ENCODE results near the gene CFI.

Gene CFI

DNA sequence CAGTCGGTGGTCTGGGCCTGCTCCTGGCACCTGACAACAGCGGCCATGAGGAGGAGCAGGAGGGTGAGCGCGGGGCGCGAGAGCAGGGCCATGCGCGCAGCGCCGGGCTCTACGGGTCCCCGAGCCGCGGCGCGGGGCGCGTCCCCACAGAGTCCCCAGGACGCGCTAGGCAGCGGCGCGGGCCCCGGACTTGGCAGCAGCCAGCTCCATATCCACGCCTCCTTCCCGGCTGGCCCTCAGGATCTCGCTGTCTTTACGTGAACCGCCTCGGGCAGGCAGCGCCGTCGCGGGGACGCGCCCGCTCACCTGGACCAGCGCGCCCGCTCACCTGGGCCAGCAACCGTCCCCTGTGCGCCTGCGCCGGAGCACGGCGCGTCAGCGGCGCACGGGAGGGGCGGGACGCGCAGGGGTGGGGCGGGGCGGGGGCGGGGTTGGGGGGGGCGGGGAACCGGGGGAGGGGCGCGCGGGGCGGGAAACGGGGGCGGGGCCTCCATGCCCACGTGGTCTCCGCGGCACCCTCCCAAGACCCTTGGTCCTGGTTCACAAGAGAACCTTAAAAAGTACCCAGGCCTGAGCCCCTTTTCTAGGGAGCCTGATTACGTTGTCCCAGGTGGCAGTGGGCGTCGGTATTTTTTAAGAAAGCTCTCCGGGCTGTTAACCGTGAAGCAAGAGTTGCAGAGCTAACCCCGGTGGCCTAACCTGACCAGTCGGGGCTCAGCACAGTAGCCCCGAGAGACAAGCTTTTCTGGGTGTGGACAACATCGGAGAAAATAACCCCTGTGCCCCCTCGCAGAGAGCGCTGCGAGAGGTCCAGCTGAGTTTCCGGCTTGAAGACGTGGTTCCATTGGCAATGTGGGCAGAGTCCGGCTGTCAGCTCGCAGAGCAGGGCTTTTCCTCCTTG lies 71.8 kb downstream of the CFI start, which contains the start of gene PLA2G12A:
Gene PLA2G12A (minus strand): TSS at position 353 of the 901 bp plus-strand sequence. CDS start 261 bp downstream, at position 92.
- DNase-seq, result peak; percentile 77

DNA sequence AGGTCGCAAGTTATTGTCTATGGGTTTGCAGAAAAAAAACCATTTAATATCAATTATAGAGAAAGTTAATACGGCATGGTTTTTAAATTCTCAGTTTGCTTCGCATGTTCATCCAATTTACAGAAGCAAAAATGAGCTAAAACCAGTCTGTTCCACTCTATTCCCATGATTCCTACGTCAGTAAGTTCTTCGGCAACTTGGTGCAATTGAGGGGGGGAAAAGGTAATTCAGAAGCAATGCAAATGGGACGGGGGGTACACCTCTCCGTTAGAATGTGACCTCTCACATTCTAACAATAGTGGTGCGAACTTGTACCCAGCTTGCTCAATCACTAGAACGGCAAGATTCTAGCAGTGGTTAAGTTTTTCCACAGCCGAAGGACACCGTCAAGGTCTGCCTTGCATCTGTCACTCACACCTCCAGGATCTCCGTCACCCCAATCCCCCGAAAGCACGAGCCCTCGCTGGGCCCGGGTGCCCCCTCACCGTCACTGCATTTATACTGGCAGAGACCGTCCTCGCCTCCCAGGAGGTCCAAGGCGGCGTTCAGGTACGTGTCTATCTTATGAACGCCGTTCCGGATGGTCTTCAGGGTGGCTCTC lies 72.6 kb downstream of the CFI start:
- DNase-seq, result no peak

DNA sequence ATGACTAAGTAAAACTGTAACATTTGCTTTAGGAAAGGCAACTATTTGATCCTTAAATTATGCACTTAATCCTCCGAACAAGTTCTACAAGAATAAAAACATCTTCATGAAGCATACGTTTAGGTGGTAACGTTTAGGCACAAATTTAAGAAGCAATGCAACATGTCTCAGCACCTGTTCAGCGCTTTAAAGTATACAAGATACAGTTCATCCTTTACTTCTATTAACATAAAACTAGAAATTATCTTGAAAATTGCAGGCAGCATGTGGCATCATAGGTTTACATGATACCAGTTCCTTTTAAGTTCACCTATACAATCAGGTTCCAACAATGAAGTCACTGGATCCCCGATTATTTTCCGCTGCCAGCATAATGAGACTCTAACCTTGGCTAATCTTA lies 73.4 kb downstream of the CFI start:
- DNase-seq, result no peak

DNA sequence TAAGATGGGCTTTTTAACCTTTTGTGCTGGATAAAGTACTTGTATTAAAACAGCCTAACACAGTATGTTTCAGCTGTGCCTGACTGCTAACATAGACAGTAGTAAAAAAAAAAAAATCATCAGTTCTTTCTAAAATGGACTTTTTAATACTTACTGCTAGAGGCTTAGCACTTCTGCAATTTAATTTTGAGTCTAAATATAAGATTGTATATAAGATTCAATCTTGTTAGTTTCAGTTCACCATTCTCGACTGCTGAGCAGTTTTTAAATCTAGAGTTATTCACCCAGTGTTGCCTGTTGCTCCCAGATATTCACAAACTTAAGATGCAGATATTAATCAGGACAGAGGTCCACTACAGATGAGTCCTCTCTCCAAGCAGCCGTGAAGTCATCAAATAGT lies 78.7 kb downstream of the CFI start:
- DNase-seq, result no peak

DNA sequence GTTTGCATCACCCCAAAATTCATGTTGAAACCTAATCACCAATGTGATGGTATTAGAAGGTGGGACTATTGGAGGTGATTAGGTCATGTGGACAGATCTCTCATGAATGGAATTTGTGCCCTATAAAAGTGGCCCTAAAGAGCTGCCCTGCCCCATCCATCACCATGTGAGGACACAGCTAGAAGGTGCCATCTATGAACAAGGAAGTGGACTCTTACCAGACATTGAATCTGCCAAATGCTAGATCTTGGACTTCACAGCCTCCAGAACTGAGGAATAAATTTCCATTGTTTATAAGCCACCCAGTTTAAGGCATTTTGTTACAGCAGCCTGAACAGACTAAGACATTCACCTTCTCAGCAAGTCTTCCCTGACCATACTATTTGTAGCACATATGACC lies 79.4 kb downstream of the CFI start:
- no peak for DNase-seq

DNA sequence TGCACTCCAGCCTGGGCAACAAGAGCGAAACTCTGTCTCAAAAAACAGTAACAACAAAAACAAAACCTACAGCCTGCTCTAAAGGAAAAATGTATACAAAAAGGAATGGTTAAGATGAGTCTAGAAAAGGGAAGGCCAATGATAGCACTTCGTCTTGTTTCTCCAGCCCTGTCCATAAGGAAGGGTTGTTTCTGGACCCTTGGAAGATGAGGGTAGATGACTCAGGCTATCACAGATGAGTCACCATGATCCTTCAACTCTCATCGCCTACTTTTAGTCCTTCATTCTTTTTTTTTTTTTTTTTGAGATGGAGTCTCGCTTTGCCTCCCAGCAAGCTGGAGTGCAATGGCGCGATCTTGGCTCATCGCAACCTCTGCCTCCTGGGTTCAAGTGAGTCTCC lies 80.8 kb downstream of the CFI start:
- no peak for DNase-seq

DNA sequence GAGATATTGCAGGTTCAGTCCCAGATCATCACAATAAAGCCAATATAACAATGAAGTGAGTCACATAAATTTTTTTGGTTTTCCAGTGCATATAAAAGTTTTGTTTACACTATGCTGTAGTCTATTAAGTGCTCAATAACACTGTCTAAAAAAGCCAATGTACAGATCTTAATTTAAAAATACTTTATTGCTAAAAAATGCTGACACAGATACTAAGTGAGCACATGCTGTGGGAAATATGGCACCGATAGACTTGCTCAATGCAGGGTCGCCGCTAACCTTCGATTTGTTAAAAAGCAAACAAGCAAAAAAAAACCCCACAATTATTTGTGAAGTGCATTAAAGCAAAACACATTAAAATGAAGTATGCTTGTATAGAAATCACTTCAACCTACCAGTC lies 82.2 kb downstream of the CFI start:
- no peak for DNase-seq

DNA sequence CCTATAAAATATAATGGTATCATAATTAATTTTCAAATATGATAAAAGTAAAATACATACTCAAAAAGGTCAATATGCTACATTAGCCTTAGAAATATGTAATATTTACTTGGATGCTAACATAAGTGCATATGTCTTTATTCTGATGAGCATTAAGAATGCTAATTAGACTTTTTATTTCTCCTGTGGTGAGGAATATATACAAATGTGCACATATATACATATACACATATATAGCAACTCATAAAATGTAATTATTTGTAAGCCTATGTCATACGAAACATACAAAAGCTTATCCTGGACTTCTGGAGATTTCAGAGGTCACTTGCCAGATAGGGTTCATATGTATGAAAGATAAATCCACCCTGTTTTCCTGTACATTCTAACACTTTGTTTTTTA lies 83.0 kb downstream of the CFI start:
- no peak for DNase-seq

DNA sequence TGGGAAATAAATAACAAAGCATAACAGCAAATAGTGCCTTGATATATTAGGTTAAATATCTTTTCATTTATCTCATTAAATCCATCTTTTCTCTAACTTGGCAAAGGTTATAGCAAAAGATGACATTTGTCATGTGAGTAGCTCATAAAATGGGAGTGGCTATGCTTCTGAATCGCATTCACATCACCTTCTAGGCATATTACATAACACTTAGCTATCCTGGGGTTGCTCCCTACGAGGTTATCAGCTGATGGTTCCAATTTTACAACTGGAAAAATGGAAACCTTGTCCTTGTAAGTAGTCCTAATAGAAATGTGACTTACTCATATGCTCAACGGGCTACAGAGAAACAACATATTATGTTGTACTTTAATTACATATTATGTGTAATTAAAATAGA lies 88.3 kb downstream of the CFI start:
- DNase-seq, result no peak

DNA sequence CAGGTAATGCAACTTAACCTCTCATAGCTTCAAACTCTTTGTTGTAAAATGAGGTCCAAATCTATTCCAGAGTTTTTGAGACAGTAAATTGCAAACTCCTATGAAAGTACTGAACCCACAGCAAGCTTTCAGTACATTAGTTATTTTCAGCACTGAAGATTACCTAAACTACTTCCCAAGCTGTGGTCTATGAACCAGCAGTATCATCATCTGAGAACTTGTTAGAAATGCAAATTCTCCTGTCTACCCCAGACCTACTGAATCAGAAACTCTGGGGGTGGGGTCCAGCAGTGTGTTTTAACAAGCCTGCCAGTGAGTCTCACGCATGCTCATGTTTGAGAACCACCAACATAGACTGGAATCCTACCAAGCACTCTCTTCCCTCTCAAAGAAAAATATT lies 92.8 kb downstream of the CFI start:
- DNase-seq, result no peak

DNA sequence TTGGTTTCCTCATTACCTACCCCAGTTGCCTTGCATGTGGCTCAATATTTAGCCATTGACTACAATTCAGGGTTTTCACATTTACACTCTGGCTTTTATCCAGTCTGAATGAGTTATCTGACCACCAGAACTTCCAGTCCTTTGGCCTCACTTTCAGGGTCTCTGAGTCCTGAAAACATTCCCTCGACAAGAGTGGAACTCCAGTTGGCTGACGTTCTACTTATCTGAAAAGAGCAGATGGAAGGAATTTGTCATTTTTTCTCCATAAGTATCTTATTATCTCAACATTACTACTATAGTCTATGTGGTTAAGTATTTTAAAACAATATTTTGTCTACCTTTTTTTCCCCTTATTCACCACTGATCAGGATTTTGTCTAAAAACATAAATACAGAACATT lies 93.4 kb downstream of the CFI start:
- no peak for DNase-seq

DNA sequence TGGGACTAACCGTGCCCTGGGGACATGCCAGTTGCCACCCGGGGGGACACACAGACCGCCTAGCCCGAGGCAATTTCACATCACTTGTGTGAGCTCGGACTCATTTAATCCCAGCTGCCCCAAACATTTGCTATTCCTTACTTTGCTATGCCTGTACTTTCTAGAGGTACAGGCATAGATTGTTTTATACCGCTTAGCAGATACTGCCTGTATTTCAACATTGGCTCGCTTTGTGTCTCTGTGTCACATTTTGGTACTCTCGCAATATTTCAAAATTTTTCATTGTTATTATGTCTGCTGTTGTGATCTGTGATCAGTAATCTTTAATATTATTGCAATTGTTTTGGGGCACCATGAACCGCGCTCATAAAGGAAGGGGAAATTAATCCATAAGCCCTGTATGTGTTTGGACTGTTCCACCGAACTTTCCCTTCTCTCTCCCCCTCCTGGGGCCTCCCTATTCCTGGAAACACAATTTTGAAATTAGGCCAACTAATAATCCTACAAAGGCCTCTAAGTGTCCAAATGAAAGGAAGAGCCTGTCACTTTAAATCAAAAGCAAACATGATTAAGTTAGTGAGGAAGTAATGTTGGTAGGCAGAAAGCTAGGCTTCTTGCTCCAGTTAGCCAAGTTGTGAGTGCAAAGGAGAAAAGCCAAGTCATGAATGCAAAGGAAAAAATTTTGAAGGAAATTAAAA lies 98.0 kb downstream of the CFI start:
- no peak for DNase-seq

DNA sequence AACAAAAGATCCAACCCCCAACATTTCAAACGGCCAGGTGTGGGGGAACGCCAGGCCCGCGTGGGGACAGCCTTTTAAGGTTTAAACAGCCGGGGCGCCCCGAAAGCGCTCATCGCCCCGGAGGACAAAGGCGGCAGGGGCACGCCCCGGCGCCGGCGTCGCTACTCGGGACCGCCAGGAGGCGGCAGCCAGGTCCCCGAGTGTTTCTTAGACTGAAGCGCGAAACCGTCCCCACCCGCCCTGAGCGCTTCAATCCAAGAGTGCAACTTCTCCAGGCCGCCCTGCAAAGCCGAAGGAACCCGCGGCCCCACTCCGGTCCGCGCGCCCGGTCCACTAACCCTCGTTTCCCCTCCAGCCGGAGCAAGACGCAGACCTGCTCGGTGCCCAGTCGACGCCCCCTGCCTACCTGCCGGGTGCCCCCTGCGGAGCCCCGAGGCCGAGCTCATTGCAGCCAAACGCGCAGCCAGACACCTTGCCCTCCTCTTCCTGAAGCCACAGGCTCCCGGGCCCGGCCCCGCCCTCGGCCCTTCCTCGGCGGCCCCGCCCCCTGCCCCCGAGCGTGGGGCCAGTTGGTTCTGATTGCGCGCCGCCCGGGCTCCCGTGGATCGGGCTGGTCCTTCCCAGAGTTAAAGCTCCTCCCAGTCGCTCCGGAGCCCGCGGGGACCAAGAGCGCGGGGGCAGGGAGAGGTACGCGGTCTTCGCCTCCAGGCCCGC lies 98.7 kb downstream of the CFI start, which contains the start of gene CASP6:
Gene CASP6 (minus strand): TSS at position 496 of the 714 bp plus-strand sequence. CDS start 50 bp downstream, at position 446.
- peak; percentile 75 for DNase-seq

DNA sequence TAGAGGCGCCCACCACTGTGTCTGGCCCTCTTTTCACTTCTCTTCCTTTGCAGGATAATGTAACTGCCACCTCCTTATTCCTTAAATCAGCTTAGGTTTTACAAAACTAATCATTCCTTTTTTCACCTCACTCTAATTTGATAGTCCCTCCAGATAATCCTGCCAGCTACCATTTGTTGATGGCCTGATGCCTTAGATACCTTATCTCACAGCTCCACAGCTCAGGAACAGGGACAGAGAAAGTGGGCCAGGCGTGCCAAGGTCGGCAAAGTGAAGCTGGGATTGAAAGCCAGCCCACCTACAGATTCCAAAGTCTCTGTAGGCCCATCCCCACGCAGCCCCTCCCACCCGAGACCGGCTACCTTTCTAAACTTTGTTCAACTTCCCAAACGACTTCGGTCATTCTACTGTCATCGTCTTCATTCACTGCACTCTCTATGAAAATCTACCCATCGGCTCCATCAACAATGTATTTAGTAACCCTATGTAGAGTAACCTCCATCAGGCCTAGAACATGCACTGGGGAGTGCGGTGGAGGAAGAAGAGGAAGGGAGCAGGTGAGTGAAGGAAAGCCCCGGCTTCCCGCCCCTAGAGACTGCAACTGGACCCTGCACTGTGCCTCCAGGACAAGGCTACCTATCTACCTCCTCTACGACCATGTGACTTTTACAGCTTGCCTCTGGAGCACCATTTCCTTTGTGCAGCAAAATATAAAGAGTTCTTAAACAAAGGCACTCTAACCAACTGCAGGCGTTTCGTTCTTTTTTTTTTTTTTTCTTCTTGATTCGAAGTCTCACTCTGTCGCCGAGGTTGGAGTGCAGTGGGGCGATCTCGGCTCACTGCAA lies 100.0 kb downstream of the CFI start:
- DNase-seq, result no peak

DNA sequence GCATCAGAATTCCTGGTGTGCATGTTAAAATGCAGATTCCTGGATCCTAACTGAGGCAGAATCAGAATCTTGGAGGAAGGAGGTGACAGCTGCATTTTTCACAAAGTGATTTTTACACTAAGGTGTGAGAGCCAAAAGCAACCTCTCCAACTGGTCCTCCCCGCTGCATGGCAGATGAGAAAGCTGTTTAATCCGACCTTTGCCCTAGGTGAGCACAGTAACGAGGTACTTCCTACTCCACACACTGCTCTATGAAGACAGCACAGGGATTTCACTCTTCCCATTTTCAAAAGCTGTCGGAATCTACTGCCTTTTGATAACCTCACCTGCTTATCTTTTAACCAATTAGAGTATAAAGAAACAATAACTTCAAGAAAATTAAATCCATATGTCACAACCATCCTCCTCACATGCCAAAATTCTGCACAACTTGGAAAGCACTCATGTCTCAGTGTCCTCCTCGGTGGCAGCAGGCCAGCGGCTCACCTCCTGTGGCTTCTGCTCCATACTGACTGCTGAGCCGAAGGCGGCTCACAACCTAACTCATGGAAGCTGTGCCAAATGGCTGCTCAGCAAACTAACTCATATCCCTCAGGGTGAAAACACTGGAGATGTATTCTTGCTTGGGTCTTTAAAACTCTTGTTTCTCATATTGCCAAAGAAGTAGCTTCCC lies 102.1 kb downstream of the CFI start:
- no peak for DNase-seq

DNA sequence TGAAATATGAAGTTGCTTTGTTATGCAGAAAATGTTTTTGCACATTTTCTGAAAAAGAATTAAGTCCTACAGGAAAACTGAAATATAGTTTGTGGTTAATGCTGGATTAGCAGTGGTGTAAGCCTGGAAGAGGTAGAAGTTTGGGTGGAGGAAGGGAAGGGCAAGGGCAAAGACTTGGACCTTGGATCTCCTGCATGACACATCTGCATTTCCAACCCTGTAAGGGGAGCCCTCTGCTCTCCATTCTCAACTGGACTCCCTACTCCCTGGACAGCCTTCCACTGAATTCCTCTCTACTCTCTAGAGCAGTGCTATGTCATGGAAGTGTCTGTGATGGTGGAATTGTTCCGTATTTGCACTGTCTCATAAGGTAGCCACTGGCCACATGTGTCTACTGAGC lies 103.1 kb downstream of the CFI start:
- DNase-seq, result no peak

DNA sequence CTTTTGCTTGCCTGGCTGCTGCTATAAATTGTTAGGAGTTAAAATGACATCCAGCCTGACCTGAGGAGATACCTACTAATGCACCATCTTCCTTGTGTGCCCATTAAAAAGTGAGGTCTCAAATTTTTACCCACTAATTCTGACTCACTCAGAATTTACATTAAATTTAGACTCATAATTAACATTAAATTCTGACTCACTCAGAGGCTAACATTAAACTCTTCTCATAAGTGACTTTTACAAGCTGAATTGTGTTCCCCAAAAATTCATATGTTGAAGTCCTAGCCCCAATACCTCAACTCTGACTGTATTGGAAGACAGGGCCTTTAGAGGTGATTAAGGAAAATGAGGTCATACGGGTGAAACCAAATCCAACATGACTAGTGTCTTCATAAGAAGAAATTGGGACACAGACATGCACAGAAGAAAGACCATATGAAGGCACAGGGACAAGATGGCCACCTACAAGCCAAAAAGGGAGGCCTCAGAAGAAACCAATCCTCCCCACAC lies 110.3 kb downstream of the CFI start:
- peak; percentile 26 for DNase-seq
